K562 (cell line): ENCODE results near the gene EFNA2. TPM values are rescaled to one million over a fixed set of nuclear protein-coding genes. Genes with fewer than 3 reads are reported as not detected.

Experiments
- BCLAF1 ChIP-seq, 2 experiments: fragments of 450-650 bp in 1 of 2; IDR thresholded peaks; 2 replicates each; pipeline ENCODE4 v1.6.1; 2011 to 2017; ENCODE audit warnings: low read depth in 2 of 2, antibody characterized with exemption in 1 of 2, borderline replicate concordance in 1 of 2, low read length in 1 of 2, mild to moderate bottlenecking in 1 of 2, mixed read lengths in 1 of 2; ENCODE audit not compliant: control insufficient read depth in 1 of 2
- CHCHD3 ChIP-seq: fragments of 250-450 bp; sonication (Bioruptor Pico); IDR thresholded peaks from 2 replicates; pipeline ENCODE4 v2.1.2; 2022; ENCODE audit warnings: mild to moderate bottlenecking
- COPS2 ChIP-seq: fragments of 450-650 bp; conservative IDR thresholded peaks from 2 replicates; pipeline ENCODE4 v1.6.1; 2016; ENCODE audit warnings: mild to moderate bottlenecking, moderate library complexity
- GABPA ChIP-seq: fragments of 200-800 bp; sonication (Bioruptor generic); conservative IDR thresholded peaks from 2 replicates; pipeline ENCODE4 v1.6.1; 2016; ENCODE audit warnings: low read depth, missing genetic modification characterization, missing compliant biosample characterization
- GTF3C2 ChIP-seq: IDR thresholded peaks from 3 replicates; pipeline ENCODE4 v1.6.1; 2011; ENCODE audit warnings: borderline replicate concordance, mild to moderate bottlenecking, moderate library complexity; ENCODE audit not compliant: insufficient read length; ENCODE audit errors: extremely low read depth
- MTA3 ChIP-seq: fragments of 450-650 bp; formaldehyde crosslinking; IDR thresholded peaks from 2 replicates; pipeline ENCODE4 v1.6.1; 2017; ENCODE audit warnings: mild to moderate bottlenecking, borderline replicate concordance
- PCBP1 ChIP-seq: fragments of 200-400 bp; formaldehyde crosslinking; IDR thresholded peaks from 2 replicates; pipeline ENCODE4 v1.6.1; 2018; ENCODE audit warnings: mild to moderate bottlenecking, low read depth, low read length; ENCODE audit not compliant: poor library complexity, severe bottlenecking
- REST ChIP-seq, 2 experiments: fragments of 450-650 bp; formaldehyde crosslinking in 1 of 2; IDR thresholded peaks; 2 replicates each; pipeline versions ENCODE4 v1.4.0 to v1.6.1; 2014 to 2020; ENCODE audit warnings: mild to moderate bottlenecking in 2 of 2, borderline replicate concordance in 1 of 2, low read depth in 1 of 2
- SOX6 ChIP-seq: fragments of 450-650 bp; IDR thresholded peaks from 2 replicates; pipeline ENCODE4 v1.6.1; 2014; ENCODE audit warnings: mild to moderate bottlenecking
- TBP ChIP-seq: optimal IDR thresholded peaks from 2 replicates; pipeline ENCODE3; 2011; ENCODE audit warnings: low read depth, low read length, improper control_type of control experiment
- ZKSCAN8 ChIP-seq: fragments of 200-800 bp; sonication (Bioruptor generic); IDR thresholded peaks from 2 replicates; pipeline ENCODE4 v1.6.1; 2016; ENCODE audit warnings: missing genetic modification characterization, missing compliant biosample characterization
- polyA plus RNA-seq, 8 experiments: library from polyadenylated mRNA; depleted of rRNA in 4 of 8; stranded (reverse) in 5 of 8; unstranded in 3 of 8; fragments of >200 nt; fragmentation: Nextera tagmentation in 2 of 8; fragmentation: Illumina TruSeq in 1 of 8; extraction: Ambion mirVana in 2 of 8; extraction: Trizol in 1 of 8; gene quantifications; 2 replicates each; pipeline versions ENCODE4 v1.2.1 to v1.2.3, GENCODE V29; 2011 to 2014; ENCODE audit warnings: inconsistent platforms in 1 of 8, missing spikeins in 1 of 8
- total RNA-seq, 7 experiments: library from RNA; depleted of rRNA in 6 of 7; stranded (reverse); fragments of >200 nt in 6 of 7; fragmentation: Illumina TruSeq in 2 of 7; extraction: Trizol in 2 of 7; gene quantifications; 2 replicates each; pipeline versions ENCODE4 v1.2.1 to v1.2.3, GENCODE V29; 2011 to 2021; ENCODE audit warnings: low replicate concordance in 1 of 7

EFNA2 gene
- total and polyA plus RNA-seq, 9 of the 15 experiments (the other 6 are each of a cell fraction or from before 2014, with no cell fraction given): 0.11 to 0.44 (median 0.15) TPM; not detected in 6

GRCh38 chr19:1260749-1261537 lies 24.7 kb upstream of the EFNA2 start (continued):
- TF ChIP-seq REST (IDR thresholded peaks at IDR 0.05; ENCODE audit: borderline replicate concordance) (no peak), REST (CRISPR knock-in tag; IDR thresholded peaks at IDR 0.05; ENCODE audit: low read depth) (0 out of 2 replicates have a peak, but pooled peaks have one; percentile 18), COPS2 (no peak), ZKSCAN8 (CRISPR knock-in tag) (no peak), SOX6 (no peak), CHCHD3 (CRISPR knock-in tag) (no peak), MTA3 (peak; percentile 19; the same call in 1 of the 2 replicates), PCBP1 (no peak), GABPA (peak; percentile 76), BCLAF1 (IDR thresholded peaks at IDR 0.05; ENCODE audit: borderline replicate concordance in 1 of 2, control insufficient read depth in 1 of 2, low read depth in 2 of 2, low read length in 1 of 2) (no peak), GTF3C2 (no peak), TBP (no peak)
